A549 (cell line): ENCODE results near the gene MED6. TPM values are rescaled to one million over a fixed set of nuclear protein-coding genes. Genes with fewer than 3 reads are reported as not detected.

Source experiments
- polyA plus RNA-seq, 4 experiments: library from polyadenylated mRNA; depleted of rRNA in 3 of 4; stranded (reverse); fragments of >200 nt; fragmentation: RNase III in 1 of 4; extraction: RNeasy Plus Mini Kit Qiagen cat#74134 plus additional on column Dnase treatment in 1 of 4; gene quantifications; 2 replicates in 3 of 4; 3 replicates in 1 of 4; pipeline ENCODE4 v1.2.3, GENCODE V29; 2011 to 2017
- small RNA-seq, 6 experiments: library from RNA; depleted of rRNA; stranded (forward); fragments of <200 nt; gene quantifications; one replicate each; pipeline ENCODE3, GENCODE V24; 2012

Gene MED6
- polyA plus RNA-seq, 2 of the 4 experiments (the other 2 are of a cell fraction): 47.5 to 85.5 TPM

Small RNA genes lying within 50 kb of the gene (small RNA-seq; reads per million reads assigned to genes)
- 0 reads per million in 6 experiments for gene RN7SL77P

Other genes starting within 250 kb of the MED6 start
- gene COX16, start 241.0 kb downstream of the MED6 start, polyA plus RNA-seq (2011; rRNA removed): 41.8 and 59.1 TPM in 2 replicates
- gene COX16, start 241.0 kb downstream of the MED6 start, polyA plus RNA-seq (2017; fragmentation: RNase III; extraction: RNeasy Plus Mini Kit Qiagen cat#74134 plus additional on column Dnase treatment): 70.7 to 75.4 TPM (median 71.6 TPM) in 3 replicates
- gene SYNJ2BP, start 183.6 kb downstream of the MED6 start, polyA plus RNA-seq (2011; rRNA removed): 30.0 and 31.9 TPM in 2 replicates
- 13.0 to 14.8 TPM (median 14.0 TPM) in 3 replicates for gene SYNJ2BP, start 183.6 kb downstream of the MED6 start, polyA plus RNA-seq (2017; fragmentation: RNase III; extraction: RNeasy Plus Mini Kit Qiagen cat#74134 plus additional on column Dnase treatment)
- 0.12 and 0.20 TPM in 2 replicates for gene ADAM21, start 148.5 kb downstream of the MED6 start, polyA plus RNA-seq (2011; rRNA removed)
- 0.04 to 0.05 TPM (median 0.04 TPM) in 3 replicates for gene ADAM21, start 148.5 kb downstream of the MED6 start, polyA plus RNA-seq (2017; fragmentation: RNase III; extraction: RNeasy Plus Mini Kit Qiagen cat#74134 plus additional on column Dnase treatment)
- gene ADAM20, start 65.7 kb downstream of the MED6 start, polyA plus RNA-seq (2011; rRNA removed): 0.05 and 0.09 TPM in 2 replicates
- 0.04 TPM in 2 of 3 replicates, not detected in the other for gene ADAM20, start 65.7 kb downstream of the MED6 start, polyA plus RNA-seq (2017; fragmentation: RNase III; extraction: RNeasy Plus Mini Kit Qiagen cat#74134 plus additional on column Dnase treatment)
- 2.0 TPM in 2 replicates for gene TTC9, start 41.3 kb upstream of the MED6 start, polyA plus RNA-seq (2011; rRNA removed)
- 1.3 to 1.7 TPM (median 1.3 TPM) in 3 replicates for gene TTC9, start 41.3 kb upstream of the MED6 start, polyA plus RNA-seq (2017; fragmentation: RNase III; extraction: RNeasy Plus Mini Kit Qiagen cat#74134 plus additional on column Dnase treatment)
- 8.5 and 10.2 TPM in 2 replicates for gene MAP3K9, start 208.9 kb upstream of the MED6 start, polyA plus RNA-seq (2011; rRNA removed)
- gene MAP3K9, start 208.9 kb upstream of the MED6 start, polyA plus RNA-seq (2017; fragmentation: RNase III; extraction: RNeasy Plus Mini Kit Qiagen cat#74134 plus additional on column Dnase treatment): 5.3 to 6.1 TPM (median 5.4 TPM) in 3 replicates